ENCODE results near the gene PDZD2.
"Not testable (repeated sequence)": the region's sequence is repeated elsewhere in the genome, so short reads cannot be mapped to it uniquely, and the experiment has no call there.

PDZD2 gene

GRCh38 chr5:31761877-31762276 is 122.9 kb downstream of the PDZD2 start:
- no peak for DNase-seq (ENCODE audit: low spot score)
- in situ Hi-C loops (cut with MboI; ENCODE audit: low sequenced_read_pairs, unreplicated experiment) = no loop called here
- TF ChIP-seq CTCF (IDR thresholded peaks at IDR 0.05; ENCODE audit: borderline replicate concordance, control extremely low read depth, extremely low read depth, insufficient read depth, missing control alignments) = no peak

GRCh38 chr5:31763424-31763823 is 124.5 kb downstream of the PDZD2 start:
- in situ Hi-C loops (cut with MboI; ENCODE audit: low sequenced_read_pairs, unreplicated experiment) = no loop called here
- no peak for DNase-seq (ENCODE audit: low spot score)
- no peak for TF ChIP-seq CTCF (IDR thresholded peaks at IDR 0.05; ENCODE audit: borderline replicate concordance, control extremely low read depth, extremely low read depth, insufficient read depth, missing control alignments)

- in situ Hi-C loops (cut with MboI; ENCODE audit: low sequenced_read_pairs, unreplicated experiment); DNase-seq (ENCODE audit: low spot score): not testable (repeated sequence)
These were observed 125.8 kb downstream of the PDZD2 start for GRCh38 chr5:31764687-31765086.

GRCh38 chr5:31767335-31768031 is 128.6 kb downstream of the PDZD2 start:
- DNase-seq (ENCODE audit: low spot score) = no peak
- in situ Hi-C loops (cut with MboI; ENCODE audit: low sequenced_read_pairs, unreplicated experiment) = no loop called here
- no peak for TF ChIP-seq CTCF (IDR thresholded peaks at IDR 0.05; ENCODE audit: borderline replicate concordance, control extremely low read depth, extremely low read depth, insufficient read depth, missing control alignments)

GRCh38 chr5:31768046-31768445 is 129.1 kb downstream of the PDZD2 start:
- in situ Hi-C loops (cut with MboI; ENCODE audit: low sequenced_read_pairs, unreplicated experiment) = no loop called here
- no peak for DNase-seq (ENCODE audit: low spot score)
- TF ChIP-seq CTCF (IDR thresholded peaks at IDR 0.05; ENCODE audit: borderline replicate concordance, control extremely low read depth, extremely low read depth, insufficient read depth, missing control alignments) = no peak

- in situ Hi-C loops (cut with MboI; ENCODE audit: low sequenced_read_pairs, unreplicated experiment) = no loop called here
- TF ChIP-seq CTCF (IDR thresholded peaks at IDR 0.05; ENCODE audit: borderline replicate concordance, control extremely low read depth, extremely low read depth, insufficient read depth, missing control alignments) = no peak
- no peak for DNase-seq (ENCODE audit: low spot score)
These were observed 129.9 kb downstream of the PDZD2 start for GRCh38 chr5:31768784-31769183.

GRCh38 chr5:31769530-31769929 is 130.6 kb downstream of the PDZD2 start:
- in situ Hi-C loops (cut with MboI; ENCODE audit: low sequenced_read_pairs, unreplicated experiment) = no loop called here
- TF ChIP-seq CTCF (IDR thresholded peaks at IDR 0.05; ENCODE audit: borderline replicate concordance, control extremely low read depth, extremely low read depth, insufficient read depth, missing control alignments) = no peak
- DNase-seq (ENCODE audit: low spot score) = no peak
